Common myeloid progenitor, CD34-positive (primary cell): ENCODE results near the gene DNAH9.

Experiments used
- CTCF ChIA-PET: fragments of 350-600 bp; sonication (Branson Sonifier 250); formaldehyde crosslinking; loops from one replicate; lab custom pipeline; 2021; ENCODE audit warnings: antibody characterized with exemption; lab: Charles Lee
- POLR2A ChIA-PET: fragments of 350-600 bp; sonication (Branson Sonifier 250); formaldehyde crosslinking; loops from one replicate; lab custom pipeline; 2021; ENCODE audit warnings: antibody characterized with exemption; lab: Charles Lee
- DNase-seq, 3 donors: peaks; one replicate each; pipeline versions ENCODE4 v3.0.0 to v3.0.0-alpha.2; 2013
- H3K27ac ChIP-seq, 2 experiments: 1 replicate in 1 of 2; 2 replicates in 1 of 2; pipeline ENCODE4 v1.7.0; 2013; ENCODE audit warnings: inconsistent platforms in 2 of 2, low read length in 2 of 2, mild to moderate bottlenecking in 2 of 2, low read depth in 1 of 2, moderate library complexity in 1 of 2; ENCODE audit not compliant: severe bottlenecking in 2 of 2, insufficient read depth in 1 of 2, poor library complexity in 1 of 2
- H3K27me3 ChIP-seq, 5 experiments: replicated peaks in 2 of 5; 1 replicate in 3 of 5; 2 replicates in 2 of 5; pipeline versions ENCODE4 v1.6.1 to v1.7.0; 2013; ENCODE audit warnings: low read length in 4 of 5, mild to moderate bottlenecking in 2 of 5, moderate library complexity in 2 of 5, inconsistent platforms in 1 of 5; ENCODE audit not compliant: insufficient read depth in 5 of 5, control insufficient read depth in 4 of 5
- H3K36me3 ChIP-seq, 4 experiments: 1 replicate in 2 of 4; 2 replicates in 2 of 4; pipeline versions ENCODE4 v1.6.1 to v1.7.0; 2013; ENCODE audit warnings: low read length in 3 of 4, control low read depth in 1 of 4, mild to moderate bottlenecking in 1 of 4; ENCODE audit not compliant: control insufficient read depth in 4 of 4, insufficient read depth in 4 of 4
- H3K4me1 ChIP-seq, 4 experiments: 1 replicate in 3 of 4; 2 replicates in 1 of 4; pipeline versions ENCODE4 v1.6.1 to v1.7.1; 2013; ENCODE audit warnings: low read length in 3 of 4, mild to moderate bottlenecking in 3 of 4, control low read depth in 1 of 4, inconsistent platforms in 1 of 4, moderate library complexity in 1 of 4; ENCODE audit not compliant: control insufficient read depth in 4 of 4, insufficient read depth in 4 of 4; ENCODE audit errors: control extremely low read depth in 1 of 4
- H3K4me3 ChIP-seq, 7 experiments: 1 replicate in 4 of 7; 2 replicates in 3 of 7; pipeline versions ENCODE4 v1.5.1 to v1.7.0; 2013; ENCODE audit warnings: mild to moderate bottlenecking in 7 of 7, low read length in 6 of 7, moderate library complexity in 6 of 7, inconsistent platforms in 2 of 7, low read depth in 2 of 7, control low read depth in 1 of 7; ENCODE audit not compliant: insufficient read depth in 4 of 7, control insufficient read depth in 1 of 7; ENCODE audit errors: extremely low read depth in 1 of 7
- H3K9me3 ChIP-seq, 5 experiments: 1 replicate in 4 of 5; 2 replicates in 1 of 5; pipeline versions ENCODE4 v1.6.1 to v1.7.1; 2013; ENCODE audit warnings: low read length in 4 of 5, mild to moderate bottlenecking in 2 of 5, inconsistent platforms in 1 of 5, low read depth in 1 of 5, moderate library complexity in 1 of 5; ENCODE audit not compliant: control insufficient read depth in 4 of 5, insufficient read depth in 2 of 5; ENCODE audit errors: control extremely low read depth in 1 of 5
- WGBS: methylation state at CpG from one replicate; pipeline ENCODE4 v1.1.5; 2013; ENCODE audit not compliant: insufficient coverage; 5-methylcytosine and 5-hydroxymethylcytosine counted together

The DNAH9 gene

DNA sequence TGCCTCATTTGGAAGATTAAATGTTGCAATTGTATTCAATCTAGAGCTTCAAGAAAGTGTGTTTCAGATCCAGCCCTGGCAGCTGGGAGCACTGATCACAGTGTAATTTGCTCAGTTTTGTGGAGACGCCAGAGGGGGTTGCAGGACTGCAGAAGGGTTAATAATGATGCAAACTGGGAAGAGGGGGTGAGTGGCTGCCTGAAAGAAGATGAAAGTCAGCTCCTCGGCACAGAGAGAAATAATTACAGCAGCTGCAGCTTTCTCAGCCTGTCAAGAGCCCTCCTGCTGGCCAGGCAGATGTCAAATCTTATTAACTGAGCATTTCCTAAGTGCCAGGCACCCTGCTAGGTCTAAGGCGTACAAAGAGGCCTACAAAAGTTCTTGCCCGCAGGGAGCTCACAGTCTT is 301.3 kb downstream of the DNAH9 start:
- H3K36me3 ChIP-seq: no peaks in the 10 kb centered on the region
- 90% methylated on average over 2 of the region's 4 CpGs for WGBS
- no peaks in the 10 kb centered on the region for H3K27me3 ChIP-seq
- POLR2A ChIA-PET: no interaction called here
- no peaks in the 10 kb centered on the region for H3K4me1 ChIP-seq
- H3K9me3 ChIP-seq: no peaks in the 10 kb centered on the region
- no peak overlapping the region for H3K4me3 ChIP-seq
- DNase-seq: no peak
- H3K27ac ChIP-seq: no peak overlapping the region
- CTCF ChIA-PET: no interaction called here

DNA sequence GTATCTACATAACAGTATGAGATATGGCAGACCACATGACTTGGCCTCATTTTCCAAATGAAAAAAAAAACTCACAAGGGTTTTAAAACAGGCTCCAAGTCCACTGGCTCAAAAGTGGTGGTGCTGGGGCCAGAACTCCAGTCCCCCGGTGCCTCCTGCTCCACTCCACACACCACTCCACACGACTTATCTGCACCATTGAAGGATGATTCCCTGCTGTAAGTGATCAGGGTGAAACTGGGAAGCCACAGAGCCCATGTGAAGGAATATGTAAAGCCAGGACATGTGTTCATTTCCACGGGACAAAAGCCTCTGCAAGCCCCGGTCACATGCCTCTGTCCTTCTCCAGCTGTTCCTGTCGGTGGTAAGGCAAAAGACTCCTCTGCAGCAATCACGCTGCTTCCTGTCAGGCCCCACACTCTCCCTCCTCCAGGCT is 301.8 kb downstream of the DNAH9 start:
- Histone ChIP-seq H3K27ac (no peak overlapping the region), H3K4me1 (no peaks in the 10 kb centered on the region), H3K36me3 (no peaks in the 10 kb centered on the region), H3K4me3 (no peak overlapping the region), H3K27me3 (no peaks in the 10 kb centered on the region), H3K9me3 (no peaks in the 10 kb centered on the region)
- WGBS: 29% methylated on average over 4 of the region's 6 CpGs
- ChIA-PET CTCF (no interaction called here), POLR2A (no interaction called here)
- no peak for DNase-seq

DNA sequence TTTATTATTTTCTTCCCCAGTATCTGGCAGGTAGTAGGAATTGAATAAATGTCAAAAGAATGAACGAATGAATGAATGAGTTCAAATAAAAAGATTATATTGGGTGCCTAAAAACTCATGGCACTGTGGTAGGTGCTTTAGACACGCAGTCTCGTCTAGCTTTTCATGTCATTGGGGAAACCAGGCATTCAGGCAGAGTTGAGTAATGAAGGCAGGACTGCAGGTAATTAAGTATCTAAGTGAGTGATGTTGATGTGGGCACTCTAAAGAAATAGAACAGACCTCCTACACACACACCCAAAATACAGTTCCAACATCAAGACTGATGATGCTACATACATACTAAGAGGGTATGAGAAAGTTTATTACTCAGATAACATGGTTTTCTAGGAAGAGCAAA is 302.4 kb downstream of the DNAH9 start:
- Histone ChIP-seq H3K4me3 (no peak overlapping the region), H3K4me1 (no peaks in the 10 kb centered on the region), H3K36me3 (no peaks in the 10 kb centered on the region), H3K9me3 (no peaks in the 10 kb centered on the region), H3K27me3 (no peaks in the 10 kb centered on the region), H3K27ac (no peak overlapping the region)
- POLR2A ChIA-PET: no interaction called here
- 91% methylated on average over 3 of the region's 3 CpGs for WGBS
- CTCF ChIA-PET: interaction anchor here (1.0 kb wide), 1 partner anchor 11 kb away, joined by 3 read pairs; no protein-coding TSS in a partner anchor
- no peak for DNase-seq

DNA sequence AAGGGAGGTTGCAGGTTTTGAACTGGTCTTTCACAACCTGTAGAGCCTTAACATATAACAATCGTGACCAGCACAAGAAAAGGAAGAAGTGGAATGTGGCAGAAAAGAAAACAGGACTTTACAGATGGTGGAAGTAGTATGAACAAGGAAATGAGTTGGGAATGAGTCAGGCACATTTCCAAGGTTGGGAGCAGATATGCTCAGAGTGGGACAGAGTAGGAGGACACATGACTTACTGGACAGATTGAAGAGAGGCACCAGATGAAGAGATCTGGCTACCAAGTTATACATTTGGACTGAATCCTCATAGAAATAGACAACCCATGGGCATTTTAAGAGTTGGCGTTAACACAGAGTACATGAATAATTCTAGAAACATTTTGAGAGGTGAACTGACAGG is 303.7 kb downstream of the DNAH9 start:
- no peak overlapping the region for H3K4me3 ChIP-seq
- WGBS: 80% methylated on average over 1 of the region's 2 CpGs
- no peak overlapping the region for H3K27ac ChIP-seq
- H3K4me1 ChIP-seq: no peaks in the 10 kb centered on the region
- DNase-seq: no peak
- CTCF ChIA-PET: no interaction called here
- no peaks in the 10 kb centered on the region for H3K27me3 ChIP-seq
- H3K36me3 ChIP-seq: no peaks in the 10 kb centered on the region
- no peaks in the 10 kb centered on the region for H3K9me3 ChIP-seq
- POLR2A ChIA-PET: no interaction called here

DNA sequence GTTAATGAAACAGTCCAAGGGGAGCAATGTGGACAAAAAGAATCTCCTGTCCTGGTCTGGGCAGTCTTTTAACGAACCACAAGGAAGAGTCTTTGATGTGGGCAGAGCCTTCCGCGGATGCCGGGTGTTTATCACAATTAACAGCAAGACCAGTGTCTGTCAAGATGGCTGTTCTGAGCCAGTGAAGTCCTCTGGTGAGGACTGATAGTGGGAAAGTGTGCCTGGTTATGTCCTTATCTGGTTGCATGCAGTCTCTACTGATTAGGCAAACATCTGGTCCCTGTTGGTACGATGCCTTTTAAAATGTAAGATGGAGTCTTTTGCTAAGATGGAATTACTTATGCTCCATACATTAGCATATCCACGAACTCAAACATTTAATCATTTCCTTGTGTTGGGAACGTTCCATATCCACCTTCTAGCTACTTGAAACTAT is 310.5 kb downstream of the DNAH9 start:
- CTCF ChIA-PET: no interaction called here
- 11% methylated on average over 4 of the region's 7 CpGs for WGBS
- H3K27me3 ChIP-seq: no peaks in the 10 kb centered on the region
- peak; percentile 57 to 81 (median 58) for DNase-seq
- H3K4me1 ChIP-seq: no peaks in the 10 kb centered on the region
- H3K9me3 ChIP-seq: peaks cover 0 to 8% (median 3%) of the 10 kb centered on the region in 5 experiments
- H3K4me3 ChIP-seq: no peak overlapping the region
- H3K27ac ChIP-seq: no peak overlapping the region
- POLR2A ChIA-PET: no interaction called here
- H3K36me3 ChIP-seq: no peaks in the 10 kb centered on the region

DNA sequence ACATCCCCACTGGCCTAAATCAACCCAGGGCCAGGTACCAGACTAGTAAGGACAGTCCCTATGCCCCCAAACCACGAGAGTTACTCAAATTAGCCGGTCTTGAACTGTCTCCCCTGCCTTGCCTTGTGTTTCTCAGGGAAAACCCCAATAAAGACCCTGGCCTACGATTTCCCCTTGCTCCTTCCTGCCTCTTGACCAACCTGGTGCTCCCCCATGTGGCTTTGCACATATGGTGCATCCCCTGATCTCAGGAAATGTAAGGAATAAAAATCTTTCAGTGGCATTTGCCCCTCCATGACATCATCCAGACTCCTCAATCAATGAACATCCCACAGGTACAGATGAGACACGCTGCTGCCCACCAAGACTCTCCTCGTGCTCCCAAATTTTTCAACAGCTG is 311.1 kb downstream of the DNAH9 start:
- DNase-seq: no peak
- Histone ChIP-seq H3K36me3 (no peaks in the 10 kb centered on the region), H3K27me3 (no peaks in the 10 kb centered on the region), H3K4me3 (no peak overlapping the region), H3K4me1 (no peaks in the 10 kb centered on the region), H3K9me3 (peaks cover 0 to 8% (median 3%) of the 10 kb centered on the region in 5 experiments), H3K27ac (no peak overlapping the region)
- ChIA-PET POLR2A (no interaction called here), CTCF (no interaction called here)
- WGBS: 63% methylated on average over 5 of the region's 5 CpGs

DNA sequence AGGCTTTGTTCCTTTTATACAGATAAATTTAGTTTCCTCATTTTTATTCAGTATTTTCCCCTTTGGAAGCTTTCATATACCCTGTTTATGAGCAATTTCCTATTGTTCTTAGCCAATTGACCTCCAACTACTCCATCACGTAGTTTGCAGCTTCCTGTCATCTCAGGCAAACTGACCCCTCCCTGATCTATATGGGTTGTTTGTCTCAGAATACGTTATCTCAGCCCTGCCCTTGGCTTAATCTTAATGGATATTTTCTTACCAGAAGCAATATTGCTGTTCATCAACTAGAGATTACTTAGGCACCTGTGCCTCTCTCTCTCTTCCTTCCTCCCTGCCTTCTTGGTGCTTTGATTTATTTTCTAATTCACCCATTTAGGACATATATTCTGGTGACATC is 317.8 kb downstream of the DNAH9 start:
- POLR2A ChIA-PET: no interaction called here
- CTCF ChIA-PET: no interaction called here
- WGBS: 0% methylated on average over 1 of the region's 2 CpGs

More for the DNA sequence above, 317.8 kb downstream of the DNAH9 start:
- H3K4me1 ChIP-seq: no peaks in the 10 kb centered on the region
- peaks cover 0 to 6% (median 4%) of the 10 kb centered on the region in 5 experiments for H3K9me3 ChIP-seq
- no peaks in the 10 kb centered on the region for H3K36me3 ChIP-seq
- DNase-seq: no peak
- H3K27me3 ChIP-seq: no peaks in the 10 kb centered on the region
- no peak overlapping the region for H3K4me3 ChIP-seq
- H3K27ac ChIP-seq: no peak overlapping the region
